Glomerular visceral epithelial cell (primary cell): ENCODE results near the gene P2RY2.

ENCODE experiments used
- DNase-seq: peaks from one replicate; pipeline ENCODE4 v3.0.0-alpha.2; 2016; ENCODE audit errors: extremely low spot score

P2RY2 gene

DNA sequence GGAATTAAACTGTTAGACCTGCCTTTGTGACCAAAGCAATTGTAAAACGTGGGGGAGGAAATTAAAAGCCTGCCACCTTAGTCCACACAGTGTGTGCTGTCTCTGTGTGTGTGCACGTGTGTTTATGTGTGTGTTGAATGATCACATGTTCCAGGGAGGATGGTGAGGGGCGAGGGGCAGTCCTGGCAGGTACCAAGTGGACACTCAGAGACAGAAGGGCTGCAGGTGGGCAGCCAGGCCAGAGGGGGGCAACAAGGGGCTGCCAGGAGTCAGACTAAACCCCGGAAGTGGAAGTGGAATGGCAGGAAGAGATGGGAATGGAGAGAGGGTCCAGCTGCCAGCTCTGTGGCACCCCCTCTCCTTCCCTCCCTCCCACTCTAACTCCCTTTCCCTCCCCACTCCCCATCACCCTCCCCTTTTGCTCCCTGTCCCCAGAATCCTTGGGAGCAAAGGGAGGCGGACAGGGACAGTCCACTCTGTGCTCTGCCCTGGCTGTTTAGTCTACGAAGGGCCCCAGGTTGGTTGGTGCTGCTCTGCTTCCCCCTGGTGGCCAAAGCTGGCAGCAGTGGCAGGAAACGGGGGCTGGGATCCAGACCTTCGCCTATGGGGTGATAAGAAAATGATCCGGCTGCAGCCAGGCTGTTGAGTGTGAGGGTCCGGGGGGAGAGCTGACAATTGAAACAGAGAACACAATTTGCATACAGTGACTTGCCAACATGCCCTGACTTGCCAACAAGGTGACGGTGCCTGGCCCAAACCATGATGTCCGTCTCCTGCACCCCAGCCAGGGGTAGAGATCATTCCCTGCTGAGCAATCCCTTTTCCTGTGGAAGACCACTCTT lies 24.4 kb downstream of the P2RY2 start:
- DNase-seq = peak; percentile 84

DNA sequence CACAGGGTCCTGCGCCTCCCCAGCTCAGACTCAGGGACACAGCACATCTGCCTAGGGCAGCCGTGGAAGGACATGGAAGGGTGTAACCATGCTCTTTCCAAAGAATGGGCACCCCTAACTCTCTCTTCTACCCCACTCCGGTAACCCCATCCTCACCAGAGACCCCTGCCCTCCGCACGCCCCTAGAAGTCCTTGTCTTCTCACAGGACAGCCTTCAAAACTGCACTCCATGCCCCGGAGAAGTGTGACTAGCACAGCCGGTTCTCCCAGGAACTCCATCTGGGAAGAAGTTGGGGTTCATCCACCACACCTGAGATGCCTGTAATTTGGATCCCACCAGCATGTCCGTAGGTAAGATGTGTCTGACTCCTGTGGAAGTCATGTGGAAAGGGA lies 25.0 kb downstream of the P2RY2 start:
- no peak for DNase-seq

DNA sequence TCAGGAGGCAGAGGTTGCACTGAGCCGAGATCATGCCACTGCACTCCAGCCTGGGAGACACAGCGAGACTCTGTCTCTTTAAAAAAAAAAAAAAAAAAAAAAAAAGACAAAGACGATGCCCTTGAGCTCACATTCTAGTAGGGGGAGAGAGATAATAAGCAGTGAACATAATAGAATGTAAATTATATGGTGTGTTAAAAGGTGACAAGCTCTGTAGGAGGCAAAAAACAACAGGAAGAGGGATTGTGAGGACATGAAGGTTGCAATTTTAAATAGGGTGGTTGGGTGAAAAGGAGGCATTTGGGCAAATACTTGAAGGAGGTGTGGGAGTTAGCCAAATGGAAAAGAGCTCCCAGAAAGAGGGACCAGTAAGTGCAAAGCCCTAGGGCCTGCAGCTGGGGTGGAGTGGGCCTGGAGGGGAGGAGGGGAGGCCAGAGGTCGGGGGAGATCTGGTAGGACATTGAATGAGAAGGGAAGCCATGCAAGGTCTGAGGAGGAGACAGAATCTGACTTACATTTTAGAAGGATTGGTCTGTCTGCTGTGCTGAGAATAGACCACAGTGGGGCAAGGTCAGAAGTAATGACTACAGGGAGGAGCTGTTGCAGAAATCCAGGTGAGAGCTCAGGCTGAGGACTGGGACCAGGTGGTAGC lies 26.6 kb downstream of the P2RY2 start:
- DNase-seq = no peak

DNA sequence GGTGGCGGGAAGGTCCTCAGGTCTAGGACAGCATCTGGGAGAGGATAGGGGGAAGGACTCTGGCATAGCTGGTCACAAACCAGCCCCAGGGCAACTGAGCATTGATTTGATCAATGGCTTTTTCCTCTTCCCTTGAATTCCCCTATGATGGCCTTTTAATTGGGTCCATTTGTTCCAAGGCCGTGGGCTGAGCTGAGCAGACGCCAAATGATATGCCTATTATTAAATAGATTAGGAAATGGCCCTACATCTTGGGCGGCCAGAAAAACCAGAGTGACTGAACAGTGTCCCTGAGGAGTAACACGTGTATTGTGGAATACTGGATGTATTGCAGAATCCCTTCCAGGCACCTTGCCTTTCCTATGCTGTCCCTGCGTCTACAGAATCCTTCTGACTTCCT lies 27.4 kb downstream of the P2RY2 start:
- DNase-seq = no peak

DNA sequence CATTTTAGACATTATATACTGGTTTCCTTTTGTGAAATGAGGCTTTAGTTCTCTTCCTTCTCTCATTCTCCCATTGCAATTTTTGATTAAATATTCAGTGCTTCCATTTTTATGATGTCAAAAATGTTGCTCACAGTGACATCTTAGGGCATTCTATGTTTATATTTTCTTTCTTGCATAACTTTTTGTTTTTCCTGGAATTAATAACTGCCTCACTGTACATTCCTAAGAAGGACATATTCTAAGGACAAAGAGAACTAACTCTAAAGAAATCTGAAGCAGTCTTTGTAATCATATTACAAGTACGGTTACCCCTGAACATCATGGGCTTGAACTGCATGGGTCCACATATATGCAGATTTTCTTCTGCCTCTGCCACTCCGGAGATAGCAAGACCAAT lies 28.2 kb downstream of the P2RY2 start:
- no peak for DNase-seq

DNA sequence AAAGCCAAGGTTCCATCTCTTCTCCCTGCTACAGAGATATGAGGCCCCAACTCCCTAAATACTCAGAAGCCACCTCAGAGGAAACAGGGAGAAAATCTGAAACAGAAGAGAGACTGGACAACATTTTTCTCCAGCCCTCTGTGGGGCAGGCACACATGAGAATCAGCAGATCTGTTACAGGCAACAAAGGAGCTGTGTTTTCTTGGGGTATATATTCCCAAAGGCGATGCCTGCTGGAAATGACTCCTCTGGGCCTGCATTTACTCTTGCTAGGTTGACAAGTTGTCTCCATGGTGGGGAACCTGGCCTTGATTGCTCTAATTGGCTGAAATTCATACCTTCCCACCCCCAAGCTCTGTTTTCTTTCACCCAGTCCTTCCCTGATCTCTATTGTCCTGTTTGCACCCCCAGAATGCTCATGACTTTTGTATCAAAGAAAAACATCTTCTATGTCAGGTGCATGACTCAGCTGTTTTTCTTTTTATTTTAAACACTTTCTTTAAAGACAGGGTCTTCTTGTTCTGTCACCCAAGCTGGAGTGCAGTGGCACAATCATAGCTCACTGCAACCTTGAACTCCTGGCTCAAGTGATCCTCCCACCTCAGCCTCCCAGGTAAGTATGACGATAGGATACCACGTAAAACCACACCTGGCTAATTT lies 30.6 kb downstream of the P2RY2 start:
- DNase-seq = no peak

DNA sequence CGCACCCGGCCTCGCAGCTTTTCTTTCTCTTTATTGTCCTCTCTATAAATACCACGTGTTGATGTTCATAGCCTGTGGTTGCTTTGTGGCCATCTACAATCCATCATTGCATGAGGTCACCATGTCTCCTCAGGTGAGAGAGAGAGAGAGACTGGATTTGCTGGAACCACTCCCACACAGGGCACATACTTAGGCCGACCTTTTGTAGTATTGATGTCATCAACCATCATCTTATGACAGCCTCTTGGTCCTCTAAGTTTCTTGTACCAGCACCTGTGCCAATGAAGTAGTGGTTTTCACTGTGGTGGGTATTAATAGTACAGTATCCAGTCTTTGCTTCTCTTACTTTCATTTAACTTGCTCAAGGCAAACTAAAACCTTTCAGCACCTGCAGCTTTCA lies 31.2 kb downstream of the P2RY2 start:
- peak; percentile 75 for DNase-seq

DNA sequence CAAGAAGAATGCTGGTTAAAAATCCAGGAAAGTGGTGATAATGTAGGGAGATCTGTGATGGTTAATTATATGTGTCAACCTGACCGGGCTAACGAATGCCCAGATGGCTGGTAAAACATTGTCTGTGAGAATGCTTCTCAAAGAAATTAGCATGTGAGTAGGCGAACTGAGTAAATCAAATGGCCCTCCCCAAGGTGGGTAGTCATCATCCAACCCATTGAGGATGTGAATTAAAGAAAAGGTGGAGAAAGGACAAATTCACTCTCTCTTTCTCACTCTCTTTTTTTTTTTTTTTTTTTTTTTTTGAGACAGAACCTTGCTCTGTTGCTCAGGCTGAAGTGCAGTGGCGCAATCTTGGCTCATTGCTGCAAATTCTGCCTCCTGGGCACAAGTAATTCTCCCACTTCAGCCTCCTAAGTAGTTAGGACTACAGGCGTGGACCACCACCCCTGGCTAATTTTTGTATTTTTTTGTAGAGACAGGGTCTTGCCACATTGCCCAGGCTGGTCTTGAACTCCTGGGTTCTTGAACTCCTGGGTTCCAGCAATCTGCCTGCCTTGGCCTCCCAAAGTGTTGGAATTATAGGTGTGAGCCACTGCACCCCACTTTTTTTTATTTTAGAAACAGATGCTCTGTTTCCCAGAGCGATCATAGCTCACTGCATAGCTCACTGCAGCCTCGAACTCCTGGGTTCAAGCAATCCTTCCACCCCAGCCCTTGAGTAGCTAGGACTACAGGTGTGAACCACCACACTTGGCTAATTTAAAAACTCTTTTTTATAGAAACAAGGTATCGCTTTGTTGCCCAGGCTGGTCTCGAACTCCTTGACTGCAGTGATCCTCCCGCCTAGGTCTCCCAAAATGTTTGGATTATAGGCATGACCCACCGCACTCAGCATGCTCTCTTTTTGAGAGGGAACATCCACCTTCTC lies 32.0 kb downstream of the P2RY2 start:
- DNase-seq = no peak

DNA sequence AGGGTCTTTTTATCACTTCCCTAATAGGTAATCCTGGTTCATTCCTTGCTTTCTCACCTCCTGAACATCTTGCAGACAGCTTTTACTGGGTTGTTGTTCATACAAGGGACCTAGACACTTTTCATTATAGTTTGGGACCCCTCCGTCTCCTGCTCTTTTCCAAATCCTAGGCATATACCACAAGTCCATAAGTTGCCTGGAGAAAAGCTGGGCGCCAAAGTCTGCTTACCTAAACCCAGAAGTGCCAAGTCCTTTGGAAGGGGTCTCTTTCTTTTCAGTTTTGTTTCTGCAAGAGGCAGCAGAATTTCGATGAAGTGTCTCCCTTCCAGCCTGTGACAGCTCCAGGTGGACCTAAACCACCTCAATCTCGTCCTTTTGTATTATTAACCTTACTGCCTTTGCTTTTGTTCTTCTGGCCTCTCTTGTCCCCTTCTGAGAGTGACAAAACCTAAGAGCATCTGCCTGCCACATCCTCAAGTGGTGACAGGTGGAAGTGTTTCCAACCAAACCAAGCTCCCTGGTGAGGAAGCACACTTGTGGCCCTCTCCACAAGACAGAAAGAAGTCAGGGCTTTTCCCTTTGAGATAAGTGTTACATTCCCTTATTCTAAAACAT lies 34.6 kb downstream of the P2RY2 start:
- DNase-seq = no peak

DNA sequence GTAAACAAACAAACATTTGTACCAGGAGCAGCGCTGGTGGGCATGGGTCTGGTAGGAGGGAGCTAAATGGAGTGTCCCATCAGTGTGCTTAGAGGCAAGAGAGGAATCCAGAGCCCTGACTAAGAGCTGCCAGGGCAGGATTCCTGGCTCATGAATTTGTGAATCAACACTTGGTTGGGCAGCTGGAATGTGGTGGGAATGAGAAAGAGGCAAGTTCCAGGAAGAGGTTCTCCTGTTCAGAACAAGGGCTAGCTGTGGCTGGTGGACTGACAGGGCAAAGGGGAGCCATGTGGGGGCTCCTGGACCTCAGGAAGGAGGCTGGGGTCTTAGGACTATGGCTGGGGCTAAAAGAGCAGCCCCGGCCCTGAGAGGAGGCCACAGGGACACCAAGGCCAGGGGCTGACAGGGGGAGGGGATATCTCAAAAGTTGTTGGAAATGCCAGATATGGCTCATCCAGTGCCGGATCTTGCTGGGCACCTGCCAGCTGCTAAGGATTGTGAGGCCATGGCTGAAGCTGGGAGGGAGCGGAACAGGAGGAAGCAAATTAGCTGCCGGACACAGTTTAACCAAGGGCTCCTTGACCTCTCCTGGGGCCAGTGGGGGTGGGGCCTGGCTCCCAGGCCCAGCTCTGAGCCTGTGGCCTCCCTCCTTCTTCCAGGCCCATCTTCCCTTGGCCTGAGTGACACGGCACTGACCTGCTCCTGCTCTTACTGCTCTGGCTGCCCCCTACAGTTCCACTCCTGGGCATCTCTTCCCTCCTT lies 39.4 kb downstream of the P2RY2 start:
- DNase-seq = peak; percentile 96

DNA sequence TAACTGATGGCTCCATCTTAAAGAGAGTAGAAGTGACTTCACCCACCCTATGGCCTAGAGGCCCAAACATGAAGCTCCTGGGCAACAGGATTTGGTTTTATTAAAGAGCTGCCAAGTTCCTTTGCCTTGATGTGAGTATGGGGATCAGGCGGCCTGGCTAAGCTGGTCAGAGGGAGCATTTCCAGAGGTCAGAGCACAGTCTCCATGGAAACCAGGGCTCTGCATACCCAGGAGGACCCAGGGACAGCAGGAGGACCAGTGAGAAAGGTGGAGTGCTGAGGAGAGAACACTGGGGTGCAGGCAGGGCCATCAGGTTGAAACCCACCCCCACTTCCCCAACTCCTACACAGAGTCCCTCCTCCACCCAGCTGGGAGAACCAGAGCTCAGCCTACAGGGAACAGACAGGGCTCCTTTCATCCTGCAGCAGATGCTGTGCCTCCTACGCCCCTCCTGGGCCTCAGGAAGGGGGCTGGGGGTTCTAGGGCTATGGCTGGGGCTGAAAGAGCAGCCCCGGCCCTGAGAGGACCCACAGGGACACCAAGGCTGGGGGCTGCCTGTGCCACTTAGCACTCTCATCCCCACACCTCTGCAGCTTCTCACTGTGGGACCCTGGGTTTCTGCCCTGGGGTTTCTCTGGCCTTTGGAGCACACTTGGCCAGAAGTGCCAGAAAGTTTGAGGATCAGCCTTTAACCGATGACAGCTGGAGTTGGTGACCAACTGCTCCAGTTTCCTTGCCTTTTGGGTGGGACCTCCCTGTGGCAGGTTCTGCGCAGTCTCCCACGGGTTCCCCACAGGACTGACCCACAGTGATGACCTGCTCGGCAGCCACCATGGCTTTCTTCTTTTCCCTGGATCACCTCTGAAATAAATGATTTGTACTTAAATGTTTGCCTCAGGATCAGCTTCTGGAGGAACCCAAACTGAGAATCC lies 40.3 kb downstream of the P2RY2 start:
- DNase-seq = no peak

DNA sequence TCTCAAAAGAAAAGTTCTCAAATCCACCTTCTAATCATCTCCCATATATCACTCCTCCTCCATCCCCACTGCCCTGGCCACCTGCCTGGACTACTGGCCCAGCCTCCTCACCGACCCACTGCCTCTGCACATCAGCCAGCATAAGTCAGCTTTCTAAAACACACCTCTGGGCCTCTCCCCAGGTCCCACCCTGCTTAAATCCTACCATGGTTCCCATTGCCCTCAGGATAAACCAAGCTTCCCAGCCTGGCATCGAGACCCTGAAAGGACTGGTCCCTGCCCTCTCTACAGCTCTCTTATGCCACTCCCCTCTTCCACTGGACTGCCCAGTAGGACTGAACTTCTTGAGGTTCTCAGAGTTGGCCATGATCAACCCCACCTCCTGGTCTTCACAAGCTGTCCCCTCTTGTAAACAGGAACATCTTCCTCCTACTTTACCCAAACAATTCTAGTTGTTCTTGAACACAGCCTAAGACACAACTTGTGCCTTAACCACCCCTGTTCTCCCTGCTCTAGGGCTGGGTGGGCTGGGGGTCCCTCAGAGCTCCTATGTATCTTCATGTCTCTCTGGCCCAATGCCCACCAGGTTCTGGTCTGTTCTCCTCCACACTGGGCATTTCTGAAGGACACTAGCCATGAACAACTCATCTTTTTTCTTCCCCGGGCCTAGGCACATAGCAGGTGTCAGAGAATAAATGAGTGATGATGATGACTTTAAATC lies 41.5 kb downstream of the P2RY2 start:
- no peak for DNase-seq

DNA sequence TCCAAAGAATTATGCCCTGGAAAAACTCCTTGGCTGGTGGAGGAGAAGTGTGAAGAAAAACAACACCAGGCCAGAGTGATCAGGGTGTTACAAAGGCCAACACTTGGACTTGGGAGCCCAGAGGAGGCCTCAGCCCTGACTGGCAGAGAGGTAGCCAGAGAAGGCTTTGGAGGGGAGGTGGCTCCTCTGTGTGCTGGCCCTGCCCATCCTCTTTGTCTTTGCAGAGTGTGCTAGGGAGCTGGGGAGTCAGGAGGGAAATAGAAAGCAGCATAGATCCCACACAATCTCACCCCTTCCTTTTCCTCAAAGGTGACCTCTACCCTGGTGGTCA lies 42.0 kb downstream of the P2RY2 start:
- no peak for DNase-seq

DNA sequence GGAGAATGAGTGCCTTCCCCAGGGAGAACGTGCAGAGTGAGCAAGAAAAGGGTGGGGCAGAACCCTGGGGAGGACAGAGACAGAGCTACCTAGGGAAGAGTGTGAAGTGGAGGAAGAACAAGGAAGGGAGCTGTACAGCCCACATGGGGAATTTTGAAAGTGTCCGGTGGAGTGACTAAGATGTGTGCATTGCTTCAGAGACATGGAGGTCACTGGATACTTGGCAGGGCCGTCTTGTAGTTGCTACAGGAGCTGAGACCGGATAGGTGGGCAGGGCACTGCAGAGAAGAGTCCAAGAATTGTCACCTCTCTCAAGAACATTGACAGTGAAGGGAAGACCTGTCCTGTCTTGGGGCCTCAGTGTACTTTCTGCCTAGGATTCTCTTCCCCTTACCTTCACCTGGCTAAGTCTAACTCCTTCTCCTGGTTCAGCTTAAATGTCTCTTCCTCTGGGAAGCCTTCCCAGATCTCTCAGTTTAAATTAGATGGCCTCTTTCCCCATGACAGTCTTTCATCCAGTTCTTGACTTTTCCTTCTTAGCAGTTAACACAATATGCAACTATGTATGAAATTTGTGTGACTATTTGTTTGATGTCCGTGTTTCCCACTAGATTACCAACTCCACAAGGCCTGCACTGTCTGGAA lies 44.9 kb downstream of the P2RY2 start:
- peak; percentile 38 for DNase-seq

DNA sequence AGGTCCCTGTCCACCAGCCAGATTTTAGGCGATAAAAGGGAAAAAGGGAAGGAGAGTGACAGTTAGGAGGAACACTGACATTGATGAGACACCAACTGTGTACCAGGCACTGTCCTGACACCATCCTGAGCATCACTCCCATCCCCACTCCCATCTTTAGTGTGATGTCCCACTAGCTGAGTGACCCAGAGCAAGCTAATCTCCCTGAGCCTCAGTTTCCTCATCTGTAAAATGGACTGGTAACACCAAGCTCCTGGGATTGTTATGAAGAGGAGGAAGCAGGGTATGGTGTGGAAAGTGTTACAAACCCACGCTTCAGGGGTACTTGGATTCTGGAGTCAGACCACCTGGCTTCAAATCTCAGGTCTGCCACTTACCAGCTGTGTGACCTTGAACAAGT lies 45.6 kb downstream of the P2RY2 start:
- no peak for DNase-seq

DNA sequence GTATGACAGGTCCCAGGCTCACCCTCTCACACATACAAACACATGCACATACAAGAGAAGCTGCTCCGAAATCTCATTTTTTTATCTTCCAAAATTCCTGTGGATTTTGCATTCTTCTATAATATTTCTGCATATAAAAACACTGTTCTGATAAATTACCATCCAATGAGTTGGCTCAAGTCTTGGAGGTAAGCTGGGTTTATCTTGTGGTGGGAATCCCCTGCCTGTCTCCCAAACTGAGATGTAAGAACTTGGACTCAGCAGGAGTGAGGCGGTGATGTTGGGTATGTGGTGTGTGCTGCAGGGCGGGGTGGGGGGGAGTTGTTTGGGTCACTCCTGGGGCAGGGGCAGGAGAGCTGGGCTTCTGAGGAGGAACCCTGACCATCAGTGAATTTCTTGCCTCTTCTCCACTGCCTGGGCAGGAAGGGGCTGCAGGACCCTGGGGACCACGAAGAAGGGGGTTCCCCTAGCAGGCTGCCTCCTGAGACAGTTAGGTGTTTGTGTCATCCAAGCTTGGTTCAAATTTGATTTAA lies 47.3 kb downstream of the P2RY2 start:
- no peak for DNase-seq

DNA sequence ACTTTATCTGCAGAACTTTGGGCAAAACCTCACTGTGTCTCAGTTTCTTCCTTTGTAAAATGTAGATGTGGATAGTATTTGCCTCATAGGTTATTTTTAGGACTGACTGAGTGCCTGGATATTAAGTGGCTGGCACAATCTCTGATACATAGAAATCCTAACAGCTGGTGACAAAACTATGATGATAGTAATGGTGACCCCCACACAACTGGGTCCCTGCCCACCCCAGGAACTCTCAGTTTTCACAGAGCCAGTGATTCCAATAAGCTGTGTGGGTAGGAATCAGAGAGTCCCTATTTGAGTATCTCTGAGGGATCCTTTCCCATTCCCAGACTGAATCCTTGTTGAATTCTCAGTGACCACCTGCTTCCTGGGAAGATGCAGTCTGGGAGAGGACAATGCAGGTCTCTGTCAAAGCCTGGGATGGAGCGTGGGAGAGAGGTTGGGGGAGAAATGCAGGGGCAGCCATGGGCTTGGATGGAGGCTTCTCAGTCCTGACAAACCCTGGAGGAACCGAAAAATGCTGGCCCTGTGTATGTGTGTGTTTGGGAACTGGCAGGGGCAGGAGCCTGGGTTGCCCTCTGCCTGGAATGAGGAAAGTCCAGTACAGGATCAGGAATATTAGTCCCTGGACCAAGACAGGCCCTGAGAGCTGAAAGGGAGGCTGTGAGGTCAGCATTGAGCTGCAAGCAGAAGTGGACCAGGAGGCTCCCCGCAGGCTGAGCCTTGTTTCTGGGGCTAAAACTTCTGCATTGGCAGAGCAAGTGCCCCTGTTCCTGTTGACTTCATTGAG lies 48.0 kb downstream of the P2RY2 start:
- no peak for DNase-seq
